Measurements from ENCODE around the gene MCC.

Gene MCC

GRCh38 chr5:113036826-113037225 lies 451.4 kb downstream of the MCC start:
- Histone ChIP-seq H3F3A (ENCODE audit: insufficient read depth) (no peaks in the 10 kb centered on the region), H3K4me2 (ENCODE audit: low read depth, low read length, poor library complexity, severe bottlenecking) (no peak overlapping the region), H3K79me2 (ENCODE audit: insufficient read depth, low read length) (no peaks in the 10 kb centered on the region), H2AFZ (ENCODE audit: low read depth, low read length, severe bottlenecking) (no peak overlapping the region), H3K9me2 (replicated peaks; ENCODE audit: insufficient read depth, low read length) (no peaks in the 10 kb centered on the region), H3K9me3 (ENCODE audit: insufficient read depth, low read length) (no peaks in the 10 kb centered on the region), H3K27me3 (ENCODE audit: low read length) (no peaks in the 10 kb centered on the region), H3K27ac (ENCODE audit: low read depth, low read length) (no peak overlapping the region), H3K9ac (ENCODE audit: low read length) (no peak overlapping the region), H4K20me1 (ENCODE audit: low read depth, low read length) (no peaks in the 10 kb centered on the region), H3K36me3 (ENCODE audit: low read length) (no peaks in the 10 kb centered on the region), H3K4me3 (ENCODE audit: insufficient read depth, low read length, poor library complexity, severe bottlenecking) (no peak overlapping the region)
- no peak for TF ChIP-seq EZH2phosphoT487 (conservative IDR thresholded peaks at IDR 0.05; ENCODE audit: low read length)
- no peak for TF ChIP-seq CTCF (IDR thresholded peaks at IDR 0.05; ENCODE audit: insufficient read depth, low read length, poor library complexity, severe bottlenecking)

GRCh38 chr5:113036321-113036720 lies 451.9 kb downstream of the MCC start:
- Histone ChIP-seq H3K4me3 (ENCODE audit: insufficient read depth, low read length, poor library complexity, severe bottlenecking) (no peak overlapping the region), H3K27ac (ENCODE audit: low read depth, low read length) (no peak overlapping the region), H3K79me2 (ENCODE audit: insufficient read depth, low read length) (no peaks in the 10 kb centered on the region), H3F3A (ENCODE audit: insufficient read depth) (no peaks in the 10 kb centered on the region), H3K9ac (ENCODE audit: low read length) (no peak overlapping the region), H3K27me3 (ENCODE audit: low read length) (no peaks in the 10 kb centered on the region), H3K9me3 (ENCODE audit: insufficient read depth, low read length) (no peaks in the 10 kb centered on the region), H3K36me3 (ENCODE audit: low read length) (no peaks in the 10 kb centered on the region), H3K9me2 (replicated peaks; ENCODE audit: insufficient read depth, low read length) (no peaks in the 10 kb centered on the region), H2AFZ (ENCODE audit: low read depth, low read length, severe bottlenecking) (no peak overlapping the region), H4K20me1 (ENCODE audit: low read depth, low read length) (no peaks in the 10 kb centered on the region), H3K4me2 (ENCODE audit: low read depth, low read length, poor library complexity, severe bottlenecking) (no peak overlapping the region)
- TF ChIP-seq CTCF (IDR thresholded peaks at IDR 0.05; ENCODE audit: insufficient read depth, low read length, poor library complexity, severe bottlenecking) (no peak), EZH2phosphoT487 (conservative IDR thresholded peaks at IDR 0.05; ENCODE audit: low read length) (no peak)

- Histone ChIP-seq H3K27me3 (ENCODE audit: low read length) (no peaks in the 10 kb centered on the region), H3K27ac (ENCODE audit: low read depth, low read length) (no peak overlapping the region), H3K4me2 (ENCODE audit: low read depth, low read length, poor library complexity, severe bottlenecking) (no peak overlapping the region), H3K36me3 (ENCODE audit: low read length) (no peaks in the 10 kb centered on the region), H4K20me1 (ENCODE audit: low read depth, low read length) (no peaks in the 10 kb centered on the region), H3K9me3 (ENCODE audit: insufficient read depth, low read length) (no peaks in the 10 kb centered on the region), H3K4me3 (ENCODE audit: insufficient read depth, low read length, poor library complexity, severe bottlenecking) (no peak overlapping the region), H3K9ac (ENCODE audit: low read length) (no peak overlapping the region), H3K9me2 (replicated peaks; ENCODE audit: insufficient read depth, low read length) (no peaks in the 10 kb centered on the region), H3K79me2 (ENCODE audit: insufficient read depth, low read length) (no peaks in the 10 kb centered on the region), H2AFZ (ENCODE audit: low read depth, low read length, severe bottlenecking) (no peak overlapping the region), H3F3A (ENCODE audit: insufficient read depth) (no peaks in the 10 kb centered on the region)
- TF ChIP-seq CTCF (IDR thresholded peaks at IDR 0.05; ENCODE audit: insufficient read depth, low read length, poor library complexity, severe bottlenecking) (no peak), EZH2phosphoT487 (conservative IDR thresholded peaks at IDR 0.05; ENCODE audit: low read length) (no peak)
Observed at GRCh38 chr5:113035096-113035495, 453.2 kb downstream of the MCC start.
